GM23338 (cell line): ENCODE measurements around the gene RNF220. TPM values are rescaled to one million over a fixed set of nuclear protein-coding genes. Genes with fewer than 3 reads are reported as not detected.

ENCODE experiments used
- ATAC-seq: fragments of 200-7000 bp; cut with Tn5 transposase; 3 replicates; pipeline ENCODE4 v1.9.1; 2020
- DNase-seq: peaks from one replicate; pipeline ENCODE4 v3.0.0-alpha.2; 2015; ENCODE audit warnings: low spot score
- H2AFZ ChIP-seq: fragments of 200-600 bp; sonication (generic); 2 replicates; pipeline ENCODE4 v1.8.0; 2016; ENCODE audit warnings: antibody characterized with exemption, mild to moderate bottlenecking, moderate library complexity
- H3F3A ChIP-seq: fragments of 200-600 bp; sonication (generic); replicated peaks from 2 replicates; pipeline ENCODE4 v1.8.0; 2017; ENCODE audit warnings: antibody characterized with exemption, mixed run types, low read depth
- H3K27ac ChIP-seq: fragments of 200-600 bp; sonication (generic); 2 replicates; pipeline ENCODE4 v1.6.1; 2016; ENCODE audit warnings: low read depth
- H3K27me3 ChIP-seq: fragments of 200-600 bp; sonication (generic); 2 replicates; pipeline ENCODE4 v1.8.0; 2016; ENCODE audit warnings: mild to moderate bottlenecking, mixed run types, moderate library complexity; ENCODE audit not compliant: insufficient read depth
- H3K36me3 ChIP-seq: fragments of 200-600 bp; sonication (generic); 2 replicates; pipeline ENCODE4 v1.8.0; 2016; ENCODE audit warnings: mild to moderate bottlenecking; ENCODE audit not compliant: insufficient read depth
- H3K4me1 ChIP-seq: fragments of 200-600 bp; sonication (generic); 2 replicates; pipeline ENCODE4 v1.8.0; 2016; ENCODE audit warnings: mild to moderate bottlenecking, moderate library complexity; ENCODE audit not compliant: insufficient read depth
- H3K4me2 ChIP-seq: fragments of 200-600 bp; sonication (generic); 2 replicates; pipeline ENCODE4 v1.7.1; 2017; ENCODE audit warnings: mixed run types
- H3K4me3 ChIP-seq: fragments of 200-600 bp; sonication (generic); 2 replicates; pipeline ENCODE4 v1.6.1; 2016; ENCODE audit warnings: mixed run types
- H3K79me2 ChIP-seq: fragments of 200-600 bp; sonication (generic); replicated peaks from 2 replicates; pipeline ENCODE4 v1.8.0; 2017; ENCODE audit warnings: mild to moderate bottlenecking; ENCODE audit not compliant: insufficient read depth
- H3K9me2 ChIP-seq: fragments of 200-600 bp; sonication (generic); 2 replicates; pipeline ENCODE4 v1.8.0; 2017; ENCODE audit not compliant: insufficient read depth
- H4K20me1 ChIP-seq: fragments of 200-600 bp; sonication (generic); replicated peaks from 2 replicates; pipeline ENCODE4 v1.8.0; 2017; ENCODE audit warnings: mild to moderate bottlenecking; ENCODE audit not compliant: insufficient read depth
- H3K27ac Mint-ChIP-seq: 2 replicates; pipeline ENCODE4 v1.8.0; 2020; ENCODE audit warnings: inconsistent platforms, mild to moderate bottlenecking, moderate library complexity, mixed read lengths
- H3K27me3 Mint-ChIP-seq: 3 replicates; pipeline ENCODE4 v1.8.0; 2022; ENCODE audit warnings: low read depth, mild to moderate bottlenecking, moderate library complexity, mixed read lengths, inconsistent platforms; ENCODE audit not compliant: insufficient read depth, poor library complexity
- H3K36me3 Mint-ChIP-seq: 3 replicates; pipeline ENCODE4 v1.8.0; 2021; ENCODE audit warnings: low read depth, mild to moderate bottlenecking, inconsistent platforms, moderate library complexity, mixed read lengths
- H3K4me1 Mint-ChIP-seq: 3 replicates; pipeline ENCODE4 v1.8.0; 2020; ENCODE audit warnings: mild to moderate bottlenecking, inconsistent platforms, mixed read lengths
- H3K4me3 Mint-ChIP-seq: 3 replicates; pipeline ENCODE4 v1.8.0; 2021; ENCODE audit warnings: moderate library complexity, mild to moderate bottlenecking, inconsistent platforms, mixed read lengths
- H3K9me3 Mint-ChIP-seq: 3 replicates; pipeline ENCODE4 v1.8.0; 2020; ENCODE audit warnings: moderate library complexity, mild to moderate bottlenecking, inconsistent platforms, mixed read lengths
- JUNB ChIP-seq: IDR thresholded peaks from one replicate; pipeline ENCODE4 v1.6.1; 2016; ENCODE audit warnings: antibody characterized with exemption; ENCODE audit not compliant: unreplicated experiment
- NANOG ChIP-seq: IDR thresholded peaks from 2 replicates; pipeline ENCODE4 v1.6.1; 2016; ENCODE audit warnings: antibody characterized with exemption, borderline replicate concordance
- REST ChIP-seq: IDR thresholded peaks from one replicate; pipeline ENCODE4 v1.6.1; 2018; ENCODE audit warnings: antibody characterized with exemption; ENCODE audit not compliant: unreplicated experiment
- ZNF114 ChIP-seq: fragments of 250-450 bp; sonication (Bioruptor Pico); IDR thresholded peaks from 2 replicates; pipeline ENCODE4 v1.5.0; 2020; ENCODE audit warnings: mild to moderate bottlenecking, moderate library complexity
- ZNF462 ChIP-seq: fragments of 250-450 bp; sonication (Bioruptor Pico); IDR thresholded peaks from 2 replicates; pipeline ENCODE4 v1.5.0; 2020; ENCODE audit warnings: mild to moderate bottlenecking, moderate library complexity
- polyA plus RNA-seq: library from polyadenylated mRNA; unstranded; fragments of >200 nt; fragmentation: Nextera tagmentation; extraction: Ambion mirVana; gene quantifications from 2 replicates; pipeline ENCODE4 v1.2.1, GENCODE V29; 2016
- total RNA-seq: library from RNA; depleted of rRNA; stranded (reverse); fragments of >200 nt; shearing (Covaris generic); gene quantifications from 2 replicates; pipeline ENCODE4 v1.2.3, GENCODE V29; 2014
- TF ChIP-seq, protein P1 (sequence below), 2 experiments: fragments of 200-600 bp in 1 of 2; sonication (generic) in 1 of 2; conservative IDR thresholded peaks; 2 replicates each; pipeline versions ENCODE4 v1.5.1 to v1.6.1; 2016 to 2017; ENCODE audit warnings: antibody characterized with exemption in 2 of 2, low read depth in 2 of 2, mild to moderate bottlenecking in 2 of 2, moderate library complexity in 1 of 2
- TF ChIP-seq, protein P2 (sequence below): IDR thresholded peaks from 2 replicates; pipeline ENCODE4 v1.6.1; 2016; ENCODE audit warnings: antibody characterized with exemption

Gene RNF220
- total and polyA plus RNA-seq, 2 experiments from 2014 or later = 72.8 to 168 TPM

DNA sequence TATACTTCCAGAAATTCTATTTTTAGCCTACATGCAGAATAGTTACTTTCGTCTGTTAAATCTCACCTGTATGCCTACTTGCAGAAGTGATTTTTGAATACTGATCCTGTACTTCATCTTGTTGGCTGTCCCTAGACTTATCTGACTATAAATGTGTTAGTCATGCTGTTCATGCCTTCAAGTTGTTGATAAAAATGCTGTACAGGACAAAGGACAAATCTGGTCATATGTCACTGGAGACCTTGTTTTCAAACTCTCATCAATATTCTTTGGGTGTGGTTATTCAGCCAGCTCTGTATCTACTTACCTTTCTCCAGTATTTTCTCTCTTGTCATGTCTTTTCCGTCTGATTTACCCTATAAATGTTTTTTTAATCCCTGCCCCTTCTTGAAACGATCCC lies 132.9 kb downstream of the RNF220 start:
- Histone ChIP-seq H3K9me2 (peaks cover 5% of the 10 kb centered on the region; the same call in 1 of the 2 replicates), H3K79me2 (peaks cover 50% of the 10 kb centered on the region), H2AFZ (no peak overlapping the region), H3K4me3 (no peak overlapping the region), H3K4me1 (peaks cover 74% of the 10 kb centered on the region), H3K27me3 (no peaks in the 10 kb centered on the region), H3K4me2 (peak overlapping the region; percentile 10), H3K36me3 (no peaks in the 10 kb centered on the region), H4K20me1 (no peaks in the 10 kb centered on the region), H3K27ac (peak overlapping the region; percentile 32; the same call in 1 of the 2 replicates), H3F3A (peaks cover 25% of the 10 kb centered on the region; the same call in 1 of the 2 replicates)
- Mint-ChIP-seq H3K9me3 (no peaks in the 10 kb centered on the region), H3K36me3 (peaks cover 4% of the 10 kb centered on the region; the same call in 1 of the 3 replicates), H3K4me3 (no peak overlapping the region), H3K27ac (no peak overlapping the region), H3K27me3 (peaks cover 17% of the 10 kb centered on the region), H3K4me1 (peaks cover 66% of the 10 kb centered on the region)
- no peak for DNase-seq
- ATAC-seq = no peak
- TF ChIP-seq ZNF114 (CRISPR knock-in tag) (no peak), REST (no peak)
- TF ChIP-seq, protein P1, sequence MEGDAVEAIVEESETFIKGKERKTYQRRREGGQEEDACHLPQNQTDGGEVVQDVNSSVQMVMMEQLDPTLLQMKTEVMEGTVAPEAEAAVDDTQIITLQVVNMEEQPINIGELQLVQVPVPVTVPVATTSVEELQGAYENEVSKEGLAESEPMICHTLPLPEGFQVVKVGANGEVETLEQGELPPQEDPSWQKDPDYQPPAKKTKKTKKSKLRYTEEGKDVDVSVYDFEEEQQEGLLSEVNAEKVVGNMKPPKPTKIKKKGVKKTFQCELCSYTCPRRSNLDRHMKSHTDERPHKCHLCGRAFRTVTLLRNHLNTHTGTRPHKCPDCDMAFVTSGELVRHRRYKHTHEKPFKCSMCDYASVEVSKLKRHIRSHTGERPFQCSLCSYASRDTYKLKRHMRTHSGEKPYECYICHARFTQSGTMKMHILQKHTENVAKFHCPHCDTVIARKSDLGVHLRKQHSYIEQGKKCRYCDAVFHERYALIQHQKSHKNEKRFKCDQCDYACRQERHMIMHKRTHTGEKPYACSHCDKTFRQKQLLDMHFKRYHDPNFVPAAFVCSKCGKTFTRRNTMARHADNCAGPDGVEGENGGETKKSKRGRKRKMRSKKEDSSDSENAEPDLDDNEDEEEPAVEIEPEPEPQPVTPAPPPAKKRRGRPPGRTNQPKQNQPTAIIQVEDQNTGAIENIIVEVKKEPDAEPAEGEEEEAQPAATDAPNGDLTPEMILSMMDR (conservative IDR thresholded peaks at IDR 0.05; ENCODE audit: low read depth in 2 of 2) = no peak
- TF ChIP-seq, protein P2, sequence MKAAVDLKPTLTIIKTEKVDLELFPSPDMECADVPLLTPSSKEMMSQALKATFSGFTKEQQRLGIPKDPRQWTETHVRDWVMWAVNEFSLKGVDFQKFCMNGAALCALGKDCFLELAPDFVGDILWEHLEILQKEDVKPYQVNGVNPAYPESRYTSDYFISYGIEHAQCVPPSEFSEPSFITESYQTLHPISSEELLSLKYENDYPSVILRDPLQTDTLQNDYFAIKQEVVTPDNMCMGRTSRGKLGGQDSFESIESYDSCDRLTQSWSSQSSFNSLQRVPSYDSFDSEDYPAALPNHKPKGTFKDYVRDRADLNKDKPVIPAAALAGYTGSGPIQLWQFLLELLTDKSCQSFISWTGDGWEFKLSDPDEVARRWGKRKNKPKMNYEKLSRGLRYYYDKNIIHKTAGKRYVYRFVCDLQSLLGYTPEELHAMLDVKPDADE = no peak

GRCh38 chr1:44539991-44540730 lies 135.1 kb downstream of the RNF220 start:
- Histone ChIP-seq H3K36me3 (no peaks in the 10 kb centered on the region), H3K79me2 (peaks cover 49% of the 10 kb centered on the region), H2AFZ (no peak overlapping the region), H3K4me2 (no peak overlapping the region; the same call in 1 of the 2 replicates), H4K20me1 (no peaks in the 10 kb centered on the region), H3K27ac (no peak overlapping the region), H3K4me3 (no peak overlapping the region), H3K9me2 (peaks cover 14% of the 10 kb centered on the region; the same call in 1 of the 2 replicates), H3F3A (peaks cover 39% of the 10 kb centered on the region; the same call in 1 of the 2 replicates), H3K27me3 (no peaks in the 10 kb centered on the region), H3K4me1 (peaks cover 84% of the 10 kb centered on the region)
- Mint-ChIP-seq H3K4me1 (peaks cover 78% of the 10 kb centered on the region), H3K4me3 (no peak overlapping the region), H3K36me3 (peaks cover 10% of the 10 kb centered on the region; the same call in 2 of the 3 replicates), H3K27me3 (peaks cover 20% of the 10 kb centered on the region), H3K9me3 (no peaks in the 10 kb centered on the region; the same call in 2 of the 3 replicates), H3K27ac (0 out of 2 replicates have a peak overlapping the region, but pooled peaks have one; percentile 50)
- DNase-seq (no peak), ATAC-seq (no peak)
- no peak for TF ChIP-seq ZNF462 (CRISPR knock-in tag)
- TF ChIP-seq JUNB = no peak
- no peak for TF ChIP-seq NANOG
